Activated CD8-positive, alpha-beta memory T cell treated with anti-CD3 and anti-CD28 coated beads, Interleukin-2, amount 50 U/mL, for 24 hours (primary cell): ENCODE data around the gene DESI2.
"Not testable (repeated sequence)": the region's sequence is repeated elsewhere in the genome, so short reads cannot be mapped to it uniquely, and the experiment has no call there.

Source experiments
- DNase-seq: peaks from one replicate; pipeline ENCODE4 v3.0.0-alpha.2; 2020; ENCODE audit errors: extremely low read depth

Gene DESI2

DNA sequence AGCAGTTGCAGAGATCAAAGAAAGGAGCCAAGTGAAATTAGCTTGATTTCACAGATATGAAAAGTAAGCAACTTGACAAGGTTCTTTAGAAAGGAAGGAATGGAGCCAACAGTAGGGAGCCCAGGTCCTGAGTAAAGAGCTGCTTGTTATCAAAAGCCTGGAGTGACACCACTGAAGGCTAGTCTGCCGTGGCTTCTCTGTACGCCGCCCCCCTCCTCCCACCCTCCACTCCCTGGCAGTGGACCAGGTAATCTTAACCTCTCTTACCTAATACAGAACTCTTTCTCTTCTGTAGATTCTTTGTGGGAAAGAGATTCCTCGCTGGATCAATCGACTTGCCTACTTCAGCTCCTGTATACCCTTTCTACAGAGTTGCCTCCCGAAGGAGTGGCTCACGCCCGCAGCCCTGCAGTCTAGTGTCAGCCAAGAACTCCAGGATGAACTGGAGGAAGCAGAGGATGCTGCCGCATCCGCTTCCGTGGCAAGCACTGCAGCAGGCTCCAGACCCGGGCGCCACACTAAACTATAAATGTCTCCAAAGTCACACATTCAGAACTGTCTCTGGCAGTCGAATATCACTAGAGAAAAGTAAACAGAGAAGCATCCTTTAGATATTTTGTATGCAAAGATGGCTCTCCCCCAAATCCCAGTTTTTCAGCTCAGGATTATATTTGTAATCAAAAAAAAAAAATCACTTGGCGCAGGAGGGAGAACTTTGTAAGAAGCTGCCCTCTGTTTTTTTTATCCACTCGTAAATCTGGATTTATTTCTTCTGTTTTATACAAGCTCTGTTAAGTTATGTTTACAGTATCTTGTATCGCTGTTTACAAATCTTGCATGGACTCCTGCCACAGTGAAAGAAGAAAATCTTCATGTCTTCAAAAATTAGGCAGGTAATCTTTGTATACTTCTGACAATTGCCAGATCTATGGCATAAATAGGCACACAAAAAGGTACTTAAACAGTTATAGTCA lies 52.6 kb downstream of the DESI2 start:
- DNase-seq, result no peak

DNA sequence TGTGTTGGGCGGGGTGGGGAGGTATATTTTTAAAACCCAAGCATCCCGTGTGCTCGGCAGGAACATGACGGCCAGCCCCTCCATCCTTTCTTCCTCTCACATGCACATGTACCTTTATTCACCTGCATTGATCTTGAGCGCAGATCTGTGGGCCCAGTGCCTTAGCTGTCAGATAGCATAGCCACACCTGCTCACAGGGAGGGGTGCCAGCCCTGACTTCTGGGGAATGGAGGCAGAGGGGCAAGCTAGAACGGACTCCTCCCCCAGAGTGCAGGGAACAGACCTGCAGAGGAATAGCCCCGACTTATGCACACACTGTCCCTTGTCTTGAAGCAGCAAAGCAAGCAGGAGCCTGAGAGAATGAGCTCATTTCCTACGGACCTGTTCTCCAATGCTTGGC lies 56.1 kb downstream of the DESI2 start:
- DNase-seq, result no peak

DNA sequence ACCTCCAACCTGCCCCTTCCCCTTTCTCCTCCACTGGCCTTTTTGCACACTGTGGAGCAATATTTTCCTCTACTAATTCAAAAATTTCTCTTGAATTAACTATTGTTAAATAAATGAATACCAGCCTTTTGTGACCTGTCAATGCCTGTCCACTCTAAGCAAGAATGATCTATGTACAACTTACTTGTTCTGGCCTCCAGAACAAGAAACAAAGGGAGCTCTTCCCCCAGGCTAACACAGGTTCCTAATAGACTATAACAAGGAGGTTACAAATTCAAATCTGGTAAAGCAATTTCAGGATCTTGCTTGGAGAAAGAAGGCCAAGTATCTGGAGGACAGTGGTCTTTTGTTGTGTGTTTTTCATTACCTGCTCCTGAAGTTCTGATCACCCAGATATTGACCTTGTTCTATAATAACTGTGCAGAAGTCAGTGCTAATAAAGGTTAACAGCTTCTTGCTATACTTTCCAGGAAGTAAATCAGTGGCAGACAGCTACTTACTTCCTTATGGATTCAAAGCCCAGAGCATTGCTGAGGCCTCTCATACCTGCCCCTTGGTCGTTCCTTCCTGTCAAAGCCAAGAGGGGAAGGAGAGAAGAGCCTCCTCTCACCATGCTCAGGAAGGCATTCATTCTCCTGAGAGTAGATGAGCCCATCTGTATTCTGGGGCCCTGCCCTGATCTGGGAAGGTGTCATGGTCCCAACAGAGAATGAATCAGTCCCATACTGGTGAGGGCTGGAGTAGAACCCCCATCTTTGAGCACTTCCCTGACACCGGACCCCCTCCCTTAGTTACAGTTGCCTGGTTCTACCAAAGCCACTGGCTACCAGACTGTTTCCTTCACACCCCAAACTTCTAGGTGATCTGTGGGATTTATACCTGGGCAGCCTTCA lies 56.8 kb downstream of the DESI2 start:
- no peak for DNase-seq

DNA sequence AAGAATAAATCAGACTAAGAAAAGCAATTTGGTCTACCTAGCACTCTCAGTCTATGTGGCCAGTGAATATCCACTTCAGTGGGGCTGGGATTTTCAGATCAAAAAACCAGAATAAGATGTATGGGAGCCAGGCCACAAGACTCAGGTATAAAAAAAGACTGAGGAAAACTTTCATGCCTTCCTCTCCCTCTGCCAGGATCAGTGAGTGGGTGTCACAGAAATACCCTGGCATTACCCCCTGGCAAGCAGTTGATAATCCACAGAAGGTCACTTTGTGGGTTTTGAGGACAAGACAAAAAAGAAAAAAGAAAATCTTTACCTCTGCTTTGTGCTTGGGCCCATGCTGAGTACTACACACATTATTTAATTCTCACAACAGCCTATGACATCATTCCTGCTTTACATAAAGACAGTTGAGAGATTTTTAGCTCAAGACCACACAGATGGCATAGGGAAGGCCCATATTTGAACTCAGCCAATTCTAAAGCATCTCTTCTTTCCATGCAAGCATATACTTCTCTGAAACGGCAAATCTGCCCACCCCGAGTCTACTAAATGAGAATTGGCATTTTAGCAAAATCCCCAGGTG lies 57.6 kb downstream of the DESI2 start:
- no peak for DNase-seq

DNA sequence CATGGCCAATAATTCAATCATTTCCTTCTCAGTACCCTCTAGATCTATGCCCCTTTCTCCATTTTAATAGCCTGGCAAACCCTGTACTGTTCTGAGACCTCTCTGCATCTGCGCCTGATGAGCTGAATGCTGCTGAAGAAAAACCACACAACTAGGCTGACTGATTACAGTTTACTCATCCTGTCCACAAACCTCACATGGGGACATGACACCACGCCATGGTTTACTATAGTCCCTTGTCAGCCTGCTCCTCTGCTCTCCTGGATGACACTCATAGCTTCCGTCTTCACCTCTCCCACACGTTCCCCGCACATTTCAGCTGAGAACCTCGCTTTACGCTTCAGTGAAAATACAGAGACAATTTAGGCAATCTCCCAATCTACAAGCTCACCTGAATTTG lies 59.7 kb downstream of the DESI2 start:
- DNase-seq, result no peak

DNA sequence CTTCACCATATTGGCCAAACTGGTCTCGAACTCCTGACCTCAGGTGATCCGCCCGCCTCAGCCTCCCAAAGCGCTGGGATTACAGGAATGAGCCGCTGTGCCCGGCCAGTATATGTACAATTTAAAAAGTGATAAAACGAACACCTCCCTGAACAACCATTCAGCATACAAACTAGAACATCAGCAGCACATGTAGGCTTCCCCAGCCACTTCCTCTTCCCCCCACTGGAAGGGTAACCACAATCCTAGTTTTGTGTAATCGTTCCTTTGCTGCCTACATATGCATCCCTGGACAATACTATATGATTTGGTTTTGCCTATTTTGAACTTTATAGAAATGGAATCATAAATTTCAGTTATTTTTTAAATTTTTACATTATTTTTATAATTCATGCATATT lies 60.4 kb downstream of the DESI2 start:
- DNase-seq, result no peak

DNA sequence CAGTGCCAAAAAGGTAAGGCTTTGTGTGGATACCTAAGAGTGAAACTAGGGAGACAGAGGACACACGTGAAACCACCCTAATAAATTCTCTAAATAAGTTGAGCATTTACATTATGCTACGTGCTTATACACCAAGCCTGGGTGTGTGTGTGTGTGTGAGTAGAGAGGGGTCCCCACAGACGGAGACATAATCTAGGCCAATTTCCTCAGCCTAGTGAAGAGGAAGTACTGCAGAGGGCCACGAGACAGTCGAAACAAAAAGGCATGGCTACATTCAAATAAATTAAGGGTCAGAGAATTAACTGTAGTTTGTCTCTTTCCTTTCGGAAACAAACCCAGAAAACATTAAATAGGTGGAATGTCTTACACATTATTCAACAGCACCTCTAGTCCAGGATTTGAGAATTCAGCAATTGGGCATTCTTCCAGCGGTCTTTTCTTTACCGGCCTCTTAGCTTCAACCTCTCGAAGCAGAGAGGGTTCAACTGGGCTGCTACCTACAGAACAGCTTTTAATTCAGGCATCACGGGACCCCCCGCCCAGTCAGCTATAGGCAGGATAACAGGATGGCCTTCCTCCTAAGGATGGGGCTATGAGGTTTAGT lies 75.0 kb downstream of the DESI2 start:
- DNase-seq, result no peak

DNA sequence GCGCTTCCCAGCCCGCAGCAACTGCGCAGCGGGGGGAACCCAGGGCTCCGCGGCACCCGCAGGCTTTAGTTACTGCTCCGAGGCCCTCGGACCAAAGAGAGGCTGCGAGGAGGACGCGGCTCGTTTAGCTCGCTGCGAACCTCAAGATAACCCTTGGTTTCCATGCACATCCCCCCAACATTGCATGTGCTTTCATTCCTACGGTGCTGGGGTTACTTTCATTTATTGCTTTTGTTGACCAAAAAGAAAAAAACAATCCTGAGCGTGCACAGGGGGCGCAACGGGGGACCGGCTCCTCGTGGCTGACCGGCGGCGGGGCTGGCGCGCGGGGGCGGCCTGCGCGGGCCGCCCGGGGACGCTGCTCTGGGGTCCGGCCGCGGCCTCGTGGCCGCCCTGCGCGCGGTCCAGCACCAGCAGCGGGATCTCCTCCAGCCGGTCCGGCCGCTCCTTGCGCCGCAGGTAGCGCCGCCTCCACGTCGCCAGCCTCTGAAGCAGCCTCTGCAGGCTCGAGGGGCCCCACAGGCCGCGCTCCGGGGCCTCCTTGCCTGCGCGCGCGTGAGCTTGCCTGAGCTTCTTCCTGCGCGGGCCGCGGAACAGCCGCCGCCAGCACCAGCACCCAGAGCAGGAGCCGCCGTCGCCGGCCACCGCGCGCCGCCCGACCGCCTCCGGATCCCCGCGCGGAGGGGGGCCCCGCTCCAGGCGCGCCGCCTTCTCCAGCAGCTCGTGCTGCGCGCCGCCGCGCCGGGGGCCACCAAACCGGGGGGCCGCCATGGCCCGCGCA lies 77.4 kb downstream of the DESI2 start:
- no peak for DNase-seq

DNA sequence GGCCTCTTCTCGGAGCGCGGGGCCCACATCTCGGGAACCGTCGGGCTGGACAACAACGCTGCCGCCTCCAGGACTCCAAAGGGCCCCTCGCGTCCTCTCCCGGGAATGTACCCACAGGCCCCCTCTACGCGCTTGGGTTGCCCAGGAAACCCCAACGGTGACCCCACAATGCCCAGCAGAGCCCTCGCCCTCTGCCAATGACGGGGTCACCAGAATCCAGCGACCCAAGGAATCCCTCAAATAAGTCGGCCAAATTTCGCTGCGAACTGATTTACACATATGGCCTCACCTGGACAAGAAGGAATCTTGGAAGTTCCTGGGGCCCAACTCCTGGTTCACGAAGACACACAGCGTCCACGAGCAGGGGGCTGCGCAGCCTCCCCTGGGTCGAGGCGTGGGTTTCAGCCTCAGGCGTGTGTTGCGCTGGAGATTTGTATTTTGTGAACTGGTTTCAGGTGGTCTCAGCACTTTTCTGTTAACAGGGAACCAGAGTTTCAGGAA lies 78.1 kb downstream of the DESI2 start:
- no peak for DNase-seq

DNA sequence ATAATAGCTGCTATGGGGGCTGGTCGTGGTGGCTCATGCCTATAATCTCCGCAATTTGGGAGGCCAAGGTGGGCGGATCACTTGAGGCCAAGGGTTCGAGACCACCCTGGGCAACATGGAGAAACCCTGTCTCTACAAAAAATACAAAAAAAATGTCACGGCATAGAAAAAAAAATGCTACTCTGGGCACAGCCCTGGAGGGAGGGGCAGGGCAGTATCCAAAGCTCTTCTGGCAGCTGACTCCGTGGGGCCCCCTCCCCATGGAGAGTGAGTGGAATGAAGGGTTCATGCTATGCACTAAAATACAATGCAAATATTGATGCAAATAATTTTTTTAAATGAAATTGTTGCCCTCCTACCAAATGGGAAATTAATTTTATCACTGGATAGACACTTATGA lies 78.7 kb downstream of the DESI2 start:
- no peak for DNase-seq

DNA sequence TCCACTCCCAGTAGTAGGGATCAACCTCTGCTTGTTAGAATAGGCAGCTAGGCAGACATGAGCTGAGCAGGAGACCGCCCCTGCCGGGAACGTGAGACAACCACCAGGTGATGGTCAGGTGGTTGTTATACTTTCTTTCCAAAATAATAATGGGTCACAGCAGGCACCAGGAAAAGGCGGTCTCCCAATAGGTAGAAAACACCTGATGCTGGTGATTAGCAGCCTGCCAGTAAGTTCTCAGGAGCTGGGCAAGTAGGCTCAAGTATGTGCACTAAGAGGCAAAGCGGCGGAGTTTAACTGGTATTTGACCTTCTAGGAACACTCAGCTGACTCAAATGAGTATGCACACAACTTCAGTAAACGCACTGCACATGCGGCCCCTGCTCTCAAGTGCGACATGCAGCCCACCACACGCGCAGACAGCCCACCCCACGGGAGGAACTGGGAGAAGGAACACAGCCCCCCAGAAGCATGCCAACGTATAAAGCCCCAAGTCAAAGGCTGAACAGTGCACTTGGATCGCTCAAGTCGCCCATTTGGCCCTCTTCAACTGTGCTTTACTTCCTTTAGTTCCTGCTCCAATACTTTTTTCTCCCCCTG lies 80.0 kb downstream of the DESI2 start:
- no peak for DNase-seq

DNA sequence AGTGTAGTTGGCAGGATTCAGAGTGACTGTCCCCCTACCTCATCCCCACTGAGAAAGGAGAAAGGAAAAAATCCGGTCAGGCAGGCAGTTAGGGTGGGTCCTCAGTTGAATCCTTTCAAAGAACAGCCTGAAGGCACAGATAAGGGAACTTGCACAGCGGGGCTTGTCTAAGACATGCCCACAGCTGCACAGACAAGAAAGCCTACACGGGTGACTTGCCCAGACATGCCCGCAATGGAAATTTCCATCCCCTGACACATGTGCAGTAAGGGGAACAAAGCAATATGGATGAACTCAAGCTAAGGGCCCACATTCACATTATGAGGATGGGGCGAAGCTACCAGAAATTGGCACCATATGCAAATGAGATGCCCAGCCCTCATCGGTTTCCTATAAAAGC lies 82.5 kb downstream of the DESI2 start:
- no peak for DNase-seq

DNA sequence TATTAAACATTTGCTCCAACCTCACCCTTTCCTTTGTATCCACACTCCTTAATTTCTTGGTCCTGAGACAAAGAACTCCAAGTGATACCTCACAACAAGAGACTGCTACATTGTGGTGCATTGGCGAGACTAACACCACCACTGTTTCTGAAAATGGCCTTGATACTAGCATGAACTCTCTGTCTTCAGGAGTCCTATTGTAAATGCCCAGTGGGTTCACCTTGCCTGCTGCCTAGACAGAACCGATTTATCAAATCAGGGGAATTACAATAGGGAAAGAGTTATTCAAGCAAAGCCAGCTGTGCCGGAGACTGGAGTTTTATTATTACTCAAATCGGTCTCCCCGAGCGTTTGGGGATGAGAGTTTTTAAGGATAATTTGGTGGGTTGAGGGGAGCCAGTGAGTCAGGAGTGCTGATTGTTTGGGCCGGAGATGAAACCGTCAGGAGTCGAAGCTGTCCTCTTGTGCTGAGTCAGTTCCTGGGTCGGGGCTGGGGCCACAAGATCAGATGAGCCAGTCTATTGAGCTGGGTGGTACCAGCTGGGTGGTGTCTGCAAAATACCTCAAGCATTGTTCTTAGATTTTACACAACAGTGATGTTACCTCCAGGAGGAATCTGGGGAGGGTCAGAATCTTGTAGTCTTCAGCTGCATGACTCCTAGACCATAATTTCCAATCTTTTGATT lies 83.1 kb downstream of the DESI2 start:
- no peak for DNase-seq

DNA sequence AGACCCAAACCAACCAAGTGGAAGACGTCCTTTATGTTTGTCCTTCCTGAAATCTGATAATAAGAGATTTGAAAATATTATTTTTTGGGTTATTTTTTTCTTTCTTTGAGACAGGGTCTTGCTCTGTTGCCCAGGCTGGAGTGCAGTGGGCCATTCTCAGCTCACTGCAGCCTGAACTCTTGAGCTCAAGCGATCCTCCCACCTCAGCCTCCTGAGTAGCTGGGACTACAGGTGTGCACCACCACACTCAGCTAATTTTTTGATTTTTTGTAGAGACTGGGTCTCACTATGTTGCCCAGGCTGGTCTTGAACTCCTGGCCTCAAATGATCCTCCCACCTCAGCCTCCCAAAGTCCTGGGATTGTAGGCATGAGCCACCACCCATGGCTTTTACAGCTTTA lies 86.2 kb downstream of the DESI2 start:
- not testable (repeated sequence) for DNase-seq

DNA sequence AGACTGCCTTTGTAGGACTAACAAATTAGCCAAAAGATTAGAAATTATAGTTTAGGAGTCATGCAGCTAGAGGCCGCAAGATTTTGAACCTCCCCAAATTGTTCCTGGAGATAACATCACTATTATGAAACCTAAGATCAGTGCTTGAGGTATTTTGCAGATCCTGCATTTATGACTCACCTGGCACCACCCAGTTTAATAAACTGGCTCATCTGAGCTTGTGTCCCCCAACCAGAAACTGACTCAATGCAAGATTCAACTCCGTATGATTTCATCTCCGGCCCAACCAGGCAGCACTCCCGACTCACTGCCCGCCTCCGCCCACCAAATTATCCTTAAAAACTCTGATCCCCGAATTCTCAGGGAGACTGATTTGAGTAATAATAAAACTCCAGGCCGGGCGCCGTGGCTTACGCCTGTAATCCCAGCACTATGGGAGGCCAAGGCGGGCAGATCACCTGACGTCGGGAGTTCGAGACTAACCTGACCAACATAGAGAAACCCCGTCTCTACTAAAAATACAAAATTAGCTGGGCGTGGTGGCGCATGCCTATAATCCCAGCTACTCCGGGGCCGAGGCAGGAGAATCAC lies 87.2 kb downstream of the DESI2 start:
- DNase-seq, result not testable (repeated sequence)

DNA sequence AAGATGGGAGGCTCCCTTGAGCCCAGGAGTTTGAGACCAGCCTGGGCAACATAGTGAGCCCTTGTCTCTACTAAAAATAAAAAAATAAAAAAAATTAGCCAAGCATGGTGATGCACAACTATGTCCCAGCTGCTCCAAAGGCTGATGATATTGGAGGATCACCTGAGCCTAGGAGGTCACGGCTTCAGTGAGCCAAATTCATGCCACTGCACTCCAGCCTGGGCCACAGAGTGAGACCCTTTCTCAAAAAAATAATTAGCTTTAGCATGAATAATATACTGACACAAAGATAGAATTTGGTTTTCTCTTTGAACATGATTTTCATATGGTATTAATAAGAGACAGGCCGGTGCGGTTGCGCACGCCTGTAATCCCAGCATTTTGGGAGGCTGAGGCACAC lies 88.8 kb downstream of the DESI2 start:
- no peak for DNase-seq

DNA sequence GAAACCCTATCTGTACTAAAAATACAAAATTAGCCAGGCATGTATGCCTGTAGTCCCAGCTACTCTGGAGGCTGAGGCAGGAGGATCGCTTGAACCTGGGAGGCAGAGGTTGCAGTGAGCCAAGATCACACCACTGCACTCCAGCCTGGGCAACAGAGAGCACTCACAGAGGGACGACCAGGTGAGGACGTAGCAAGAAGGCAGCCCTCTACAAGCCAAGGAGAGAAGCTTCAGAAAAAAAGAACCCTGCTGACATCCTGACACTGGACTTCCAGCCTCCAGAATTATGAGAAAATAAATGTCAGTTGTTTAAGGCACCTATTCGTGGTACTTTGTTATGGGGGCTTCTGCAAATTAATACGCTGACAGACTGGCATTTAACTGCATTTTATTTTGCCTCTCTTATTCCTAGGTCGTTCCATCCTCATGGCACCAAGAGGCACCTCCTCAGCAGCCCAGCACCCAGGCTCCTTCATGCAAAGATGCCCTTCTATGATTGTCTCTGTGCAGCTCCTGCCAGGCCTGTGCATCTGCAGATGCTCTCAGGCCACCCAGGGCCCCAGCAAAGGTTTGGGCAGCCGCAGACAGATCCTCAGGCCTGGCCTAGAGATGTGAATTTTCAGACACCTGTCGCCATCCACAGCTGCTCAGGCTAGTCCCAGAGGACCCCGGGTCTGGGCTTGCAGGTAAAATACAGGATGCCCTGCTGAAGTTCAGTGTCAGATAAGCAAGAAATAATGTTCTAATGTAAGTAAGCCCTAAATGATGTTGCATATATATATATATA lies 96.5 kb downstream of the DESI2 start:
- DNase-seq, result no peak

DNA sequence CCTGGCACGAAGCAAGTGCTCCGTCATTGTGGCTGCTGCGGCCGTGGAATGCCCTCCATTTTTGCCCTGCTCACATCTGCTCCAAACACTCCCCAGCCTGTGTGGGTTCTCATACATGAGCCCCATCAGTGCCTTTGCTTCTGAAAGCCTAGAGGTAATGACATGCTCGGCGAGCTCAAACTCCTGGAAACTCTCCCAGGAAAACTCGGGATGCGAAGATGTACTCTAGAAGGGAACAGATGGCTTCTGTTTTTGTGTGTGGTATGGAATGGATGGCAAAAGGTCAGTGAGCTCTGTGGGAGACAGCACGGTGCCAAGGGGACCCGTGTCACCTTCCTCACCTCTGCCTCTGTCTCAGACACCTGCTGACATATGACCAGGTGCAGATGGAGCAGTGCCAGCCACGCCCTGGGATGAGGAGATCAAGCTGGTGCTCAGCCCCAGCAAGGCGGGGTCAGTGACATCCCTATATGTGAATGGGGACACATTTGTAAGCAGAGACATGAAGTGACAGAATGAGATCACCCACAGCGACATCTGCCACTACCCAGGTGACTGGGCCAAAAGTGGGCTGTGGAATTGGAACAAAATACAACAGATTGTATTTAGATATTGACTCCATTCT lies 98.5 kb downstream of the DESI2 start:
- no peak for DNase-seq
